Measurements from ENCODE around the gene IGFALS.

DNA sequence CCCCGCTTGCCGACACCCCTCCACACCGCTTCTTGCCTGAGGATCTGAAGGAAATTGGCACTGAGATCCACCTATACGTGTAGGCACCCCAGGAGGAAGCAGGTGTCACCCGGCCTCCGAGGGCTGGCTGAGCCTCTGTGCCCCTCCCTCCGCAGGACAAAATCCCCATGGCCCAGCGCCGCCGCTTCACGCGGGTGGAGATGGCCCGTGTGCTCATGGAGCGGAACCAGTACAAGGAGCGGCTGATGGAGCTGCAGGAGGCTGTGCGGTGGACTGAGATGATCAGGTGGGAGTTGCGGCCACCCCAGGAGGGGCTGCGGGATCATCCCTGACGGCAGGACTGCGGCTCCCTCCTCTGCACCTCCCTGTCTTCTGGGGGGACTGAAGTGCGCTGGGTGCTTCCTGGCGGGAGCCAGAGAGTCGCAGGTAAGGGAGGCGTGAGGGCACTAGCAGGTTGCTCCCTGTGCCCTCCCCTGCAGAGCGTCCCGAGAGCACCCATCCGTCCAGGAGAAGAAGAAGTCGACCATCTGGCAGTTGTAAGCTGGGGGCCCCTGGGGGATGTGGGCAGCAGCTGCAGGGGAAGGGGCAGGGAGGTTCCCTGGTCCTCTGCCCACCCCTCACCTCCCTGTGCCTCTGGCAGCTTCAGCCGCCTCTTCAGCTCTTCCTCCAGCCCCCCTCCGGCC is 31.2 kb downstream of the IGFALS start:
- TF ChIP-seq POLR2A (IDR thresholded peaks at IDR 0.05) (no peak), CTCF (IDR thresholded peaks at IDR 0.05) (no peak), EP300 (IDR thresholded peaks at IDR 0.05; ENCODE audit: low read depth) (no peak)

Measured in transverse colon (tissue), 3 donors.